ENCODE data around the gene SPOCK2. TPM values are rescaled to one million over a fixed set of nuclear protein-coding genes. Genes with fewer than 3 reads are reported as not detected.

SPOCK2 gene
- polyA plus RNA-seq, 1 donor (not counting 4 experiments of a cell fraction or from before 2014, with no cell fraction given), result 0.14 TPM

DNA sequence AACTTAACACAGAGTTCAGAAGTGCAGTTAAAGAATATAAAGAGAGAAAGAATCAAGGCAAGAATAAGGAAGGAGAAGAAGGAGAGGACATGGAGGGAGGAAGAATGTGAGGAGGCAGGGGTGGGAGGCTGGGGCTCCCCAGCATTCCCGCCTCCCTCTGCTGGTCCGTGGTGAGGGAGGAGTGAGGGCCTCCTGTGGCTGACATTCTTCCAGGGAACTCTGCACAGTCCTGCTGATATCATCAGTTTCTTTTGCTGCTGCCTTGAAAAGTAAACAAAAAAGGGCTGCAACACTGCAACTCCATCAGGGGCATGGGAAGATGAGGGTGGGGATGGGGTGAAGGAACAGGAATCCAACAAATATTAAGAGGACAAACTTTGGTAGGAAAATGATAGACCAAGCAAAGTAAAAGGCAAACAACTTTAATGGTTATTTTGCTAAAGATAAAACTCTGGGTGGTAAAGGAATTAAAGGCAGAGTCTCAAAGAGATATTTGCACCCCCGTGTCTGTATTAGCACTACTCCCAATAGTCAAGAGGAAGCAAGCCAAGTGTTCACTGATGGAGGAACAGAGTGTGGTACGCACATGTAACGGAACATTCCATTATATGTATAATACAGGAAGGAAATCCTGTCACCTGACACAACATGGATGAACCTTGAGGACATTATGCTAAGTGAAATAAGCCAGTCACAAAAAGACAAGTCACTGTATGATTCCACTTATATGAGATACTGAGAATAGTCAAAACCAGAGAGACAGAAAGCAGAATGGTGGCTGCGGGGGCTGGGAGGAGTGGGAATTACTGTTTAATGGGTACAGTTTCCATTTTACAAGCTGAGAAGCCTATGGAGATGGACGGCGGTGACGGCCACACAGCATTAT is 8.0 kb upstream of the SPOCK2 start:
- no peak overlapping the region for H2AFZ ChIP-seq (ENCODE audit: control insufficient read depth, low read length)
- H3K9me1 ChIP-seq (ENCODE audit: control insufficient read depth, extremely low read depth, insufficient read depth, low read length), result no peaks in the 10 kb centered on the region
- H3K4me1 ChIP-seq (ENCODE audit: control insufficient read depth, extremely low read depth, insufficient read depth, low read length), result peaks cover 15% of the 10 kb centered on the region
- no peak overlapping the region for H3K9ac ChIP-seq (ENCODE audit: control insufficient read depth, extremely low read depth, insufficient read depth, low read length)
- H3K36me3 ChIP-seq (ENCODE audit: control insufficient read depth in 2 of 2, extremely low read depth in 1 of 2, insufficient read depth in 2 of 2, low read length in 2 of 2), result peaks cover 2 to 8% of the 10 kb centered on the region in 2 experiments
- TF ChIP-seq, protein P1, sequence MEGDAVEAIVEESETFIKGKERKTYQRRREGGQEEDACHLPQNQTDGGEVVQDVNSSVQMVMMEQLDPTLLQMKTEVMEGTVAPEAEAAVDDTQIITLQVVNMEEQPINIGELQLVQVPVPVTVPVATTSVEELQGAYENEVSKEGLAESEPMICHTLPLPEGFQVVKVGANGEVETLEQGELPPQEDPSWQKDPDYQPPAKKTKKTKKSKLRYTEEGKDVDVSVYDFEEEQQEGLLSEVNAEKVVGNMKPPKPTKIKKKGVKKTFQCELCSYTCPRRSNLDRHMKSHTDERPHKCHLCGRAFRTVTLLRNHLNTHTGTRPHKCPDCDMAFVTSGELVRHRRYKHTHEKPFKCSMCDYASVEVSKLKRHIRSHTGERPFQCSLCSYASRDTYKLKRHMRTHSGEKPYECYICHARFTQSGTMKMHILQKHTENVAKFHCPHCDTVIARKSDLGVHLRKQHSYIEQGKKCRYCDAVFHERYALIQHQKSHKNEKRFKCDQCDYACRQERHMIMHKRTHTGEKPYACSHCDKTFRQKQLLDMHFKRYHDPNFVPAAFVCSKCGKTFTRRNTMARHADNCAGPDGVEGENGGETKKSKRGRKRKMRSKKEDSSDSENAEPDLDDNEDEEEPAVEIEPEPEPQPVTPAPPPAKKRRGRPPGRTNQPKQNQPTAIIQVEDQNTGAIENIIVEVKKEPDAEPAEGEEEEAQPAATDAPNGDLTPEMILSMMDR (optimal IDR thresholded peaks at IDR 0.05 in 1 of 3, IDR thresholded peaks at IDR 0.05 in 1 of 3, conservative IDR thresholded peaks at IDR 0.05 in 1 of 3; ENCODE audit: extremely low read depth in 1 of 3, insufficient read depth in 2 of 3, low read length in 3 of 3), result no peak
- no peak for TF ChIP-seq EZH2 (IDR thresholded peaks at IDR 0.05; ENCODE audit: low read length)
- H3K4me3 ChIP-seq (ENCODE audit: control insufficient read depth in 2 of 3, extremely low read depth in 1 of 3, insufficient read depth in 2 of 3, low read depth in 1 of 3, low read length in 3 of 3), result no peak overlapping the region
- H3K27ac ChIP-seq (ENCODE audit: control insufficient read depth, insufficient read depth, low read length), result no peak overlapping the region
- H3K27me3 ChIP-seq (ENCODE audit: control insufficient read depth, extremely low read depth, insufficient read depth, low read length), result no peaks in the 10 kb centered on the region
- dilution Hi-C loops (cut with MboI; ENCODE audit: extremely low pct_ligation_motif_present, low sequenced_read_pairs), result no loop called here
- H3K4me2 ChIP-seq (ENCODE audit: control insufficient read depth, extremely low read depth, insufficient read depth, low read depth, low read length), result no peak overlapping the region
- H4K20me1 ChIP-seq (ENCODE audit: control insufficient read depth, extremely low read depth, insufficient read depth, low read length), result no peaks in the 10 kb centered on the region
- DNase-seq (ENCODE audit: low read depth, low spot score), result no peak
- H3K9me3 ChIP-seq (ENCODE audit: control insufficient read depth, low read depth, low read length), result no peaks in the 10 kb centered on the region
- no peaks in the 10 kb centered on the region for H3K79me2 ChIP-seq (ENCODE audit: control insufficient read depth, insufficient read depth, low read length)
- no peak for FAIRE-seq

DNA sequence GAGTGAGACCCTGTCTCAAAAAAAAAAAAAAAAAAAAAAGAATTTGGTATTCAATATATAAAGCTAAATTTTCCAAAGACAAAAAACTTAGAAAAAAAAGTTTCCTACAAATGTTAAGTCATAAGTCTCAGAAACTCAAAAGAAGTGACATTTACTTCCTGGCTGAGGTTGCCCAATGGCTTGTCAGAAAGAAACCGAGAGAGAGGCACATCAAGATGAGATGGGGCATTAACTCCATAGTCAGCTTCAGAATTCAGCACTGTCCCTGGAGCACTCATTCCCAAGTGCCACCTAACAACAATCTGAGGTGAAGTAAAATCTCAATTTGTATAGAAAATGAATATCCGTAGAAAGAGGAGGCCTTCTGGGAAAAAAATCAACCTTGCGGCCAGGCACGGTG is 6.8 kb upstream of the SPOCK2 start:
- Histone ChIP-seq H3K36me3 (ENCODE audit: control insufficient read depth in 2 of 2, extremely low read depth in 1 of 2, insufficient read depth in 2 of 2, low read length in 2 of 2) (peaks cover 2 to 5% of the 10 kb centered on the region in 2 experiments), H3K9ac (ENCODE audit: control insufficient read depth, extremely low read depth, insufficient read depth, low read length) (no peak overlapping the region), H3K4me2 (ENCODE audit: control insufficient read depth, extremely low read depth, insufficient read depth, low read depth, low read length) (no peak overlapping the region), H2AFZ (ENCODE audit: control insufficient read depth, low read length) (no peak overlapping the region), H3K4me3 (ENCODE audit: control insufficient read depth in 2 of 3, extremely low read depth in 1 of 3, insufficient read depth in 2 of 3, low read depth in 1 of 3, low read length in 3 of 3) (no peak overlapping the region), H3K79me2 (ENCODE audit: control insufficient read depth, insufficient read depth, low read length) (no peaks in the 10 kb centered on the region), H3K27ac (ENCODE audit: control insufficient read depth, insufficient read depth, low read length) (no peak overlapping the region), H3K9me1 (ENCODE audit: control insufficient read depth, extremely low read depth, insufficient read depth, low read length) (no peaks in the 10 kb centered on the region), H3K9me3 (ENCODE audit: control insufficient read depth, low read depth, low read length) (no peaks in the 10 kb centered on the region), H3K4me1 (ENCODE audit: control insufficient read depth, extremely low read depth, insufficient read depth, low read length) (peaks cover 20% of the 10 kb centered on the region), H3K27me3 (ENCODE audit: control insufficient read depth, extremely low read depth, insufficient read depth, low read length) (no peaks in the 10 kb centered on the region), H4K20me1 (ENCODE audit: control insufficient read depth, extremely low read depth, insufficient read depth, low read length) (no peaks in the 10 kb centered on the region)
- DNase-seq (ENCODE audit: low read depth, low spot score) (no peak), FAIRE-seq (no peak)
- TF ChIP-seq EZH2 (IDR thresholded peaks at IDR 0.05; ENCODE audit: low read length), result no peak
- TF ChIP-seq, protein P1 (optimal IDR thresholded peaks at IDR 0.05 in 1 of 3, IDR thresholded peaks at IDR 0.05 in 1 of 3, conservative IDR thresholded peaks at IDR 0.05 in 1 of 3; ENCODE audit: extremely low read depth in 1 of 3, insufficient read depth in 2 of 3, low read length in 3 of 3), result no peak
- dilution Hi-C loops (cut with MboI; ENCODE audit: extremely low pct_ligation_motif_present, low sequenced_read_pairs), result no loop called here
